Measurements from ENCODE around the gene SRRM3.
"Not testable (repeated sequence)": the region's sequence is repeated elsewhere in the genome, so short reads cannot be mapped to it uniquely, and the experiment has no call there.

DNA sequence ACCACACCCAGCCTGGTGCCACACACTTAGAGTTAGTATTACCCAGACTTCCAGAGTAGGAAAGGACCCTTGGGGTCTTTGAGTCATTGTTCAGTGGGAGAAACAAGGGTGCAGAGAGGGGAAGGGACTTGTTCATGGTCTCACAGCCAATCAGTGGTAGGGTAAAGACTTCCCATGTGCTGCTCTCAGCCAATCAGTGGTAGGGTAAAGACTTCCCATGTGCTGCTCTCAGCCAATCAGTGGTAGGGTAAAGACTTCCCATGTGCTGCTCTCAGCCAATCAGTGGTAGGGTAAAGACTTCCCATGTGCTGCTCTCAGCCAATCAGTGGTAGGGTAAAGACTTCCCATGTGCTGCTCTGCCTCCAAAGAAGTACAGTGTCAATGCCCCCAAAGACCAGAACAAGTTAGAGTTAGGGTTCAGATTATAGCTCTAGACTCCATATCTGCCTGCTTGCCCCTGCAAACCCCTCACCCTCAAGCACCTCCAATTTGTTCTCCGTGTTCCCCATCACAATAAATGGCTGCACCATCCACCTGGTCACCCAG lies 25.3 kb downstream of the SRRM3 start:
- TF ChIP-seq, protein P1, sequence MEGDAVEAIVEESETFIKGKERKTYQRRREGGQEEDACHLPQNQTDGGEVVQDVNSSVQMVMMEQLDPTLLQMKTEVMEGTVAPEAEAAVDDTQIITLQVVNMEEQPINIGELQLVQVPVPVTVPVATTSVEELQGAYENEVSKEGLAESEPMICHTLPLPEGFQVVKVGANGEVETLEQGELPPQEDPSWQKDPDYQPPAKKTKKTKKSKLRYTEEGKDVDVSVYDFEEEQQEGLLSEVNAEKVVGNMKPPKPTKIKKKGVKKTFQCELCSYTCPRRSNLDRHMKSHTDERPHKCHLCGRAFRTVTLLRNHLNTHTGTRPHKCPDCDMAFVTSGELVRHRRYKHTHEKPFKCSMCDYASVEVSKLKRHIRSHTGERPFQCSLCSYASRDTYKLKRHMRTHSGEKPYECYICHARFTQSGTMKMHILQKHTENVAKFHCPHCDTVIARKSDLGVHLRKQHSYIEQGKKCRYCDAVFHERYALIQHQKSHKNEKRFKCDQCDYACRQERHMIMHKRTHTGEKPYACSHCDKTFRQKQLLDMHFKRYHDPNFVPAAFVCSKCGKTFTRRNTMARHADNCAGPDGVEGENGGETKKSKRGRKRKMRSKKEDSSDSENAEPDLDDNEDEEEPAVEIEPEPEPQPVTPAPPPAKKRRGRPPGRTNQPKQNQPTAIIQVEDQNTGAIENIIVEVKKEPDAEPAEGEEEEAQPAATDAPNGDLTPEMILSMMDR (IDR thresholded peaks at IDR 0.05; ENCODE audit: low read depth, low read length, poor library complexity, severe bottlenecking), result not testable (repeated sequence)
- TF ChIP-seq EZH2phosphoT487 (IDR thresholded peaks at IDR 0.05; ENCODE audit: borderline replicate concordance, low read length), result not testable (repeated sequence)
